ENCODE data around the gene APC. TPM values are rescaled to one million over a fixed set of nuclear protein-coding genes. Genes with fewer than 3 reads are reported as not detected.

The APC gene
- total RNA-seq, 1 donor from 2014 or later: 47.0 TPM

GRCh38 chr5:112787896-112788295, 50.2 kb downstream of the APC start:
- no peaks in the 10 kb centered on the region for H3K27me3 ChIP-seq (ENCODE audit: control insufficient read depth, insufficient read depth, low read length)
- TF ChIP-seq, protein P1, sequence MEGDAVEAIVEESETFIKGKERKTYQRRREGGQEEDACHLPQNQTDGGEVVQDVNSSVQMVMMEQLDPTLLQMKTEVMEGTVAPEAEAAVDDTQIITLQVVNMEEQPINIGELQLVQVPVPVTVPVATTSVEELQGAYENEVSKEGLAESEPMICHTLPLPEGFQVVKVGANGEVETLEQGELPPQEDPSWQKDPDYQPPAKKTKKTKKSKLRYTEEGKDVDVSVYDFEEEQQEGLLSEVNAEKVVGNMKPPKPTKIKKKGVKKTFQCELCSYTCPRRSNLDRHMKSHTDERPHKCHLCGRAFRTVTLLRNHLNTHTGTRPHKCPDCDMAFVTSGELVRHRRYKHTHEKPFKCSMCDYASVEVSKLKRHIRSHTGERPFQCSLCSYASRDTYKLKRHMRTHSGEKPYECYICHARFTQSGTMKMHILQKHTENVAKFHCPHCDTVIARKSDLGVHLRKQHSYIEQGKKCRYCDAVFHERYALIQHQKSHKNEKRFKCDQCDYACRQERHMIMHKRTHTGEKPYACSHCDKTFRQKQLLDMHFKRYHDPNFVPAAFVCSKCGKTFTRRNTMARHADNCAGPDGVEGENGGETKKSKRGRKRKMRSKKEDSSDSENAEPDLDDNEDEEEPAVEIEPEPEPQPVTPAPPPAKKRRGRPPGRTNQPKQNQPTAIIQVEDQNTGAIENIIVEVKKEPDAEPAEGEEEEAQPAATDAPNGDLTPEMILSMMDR (IDR thresholded peaks at IDR 0.05; ENCODE audit: insufficient read depth, low read length, poor library complexity, severe bottlenecking): no peak
- DNase-seq (ENCODE audit: low read depth): no peak
- no peak overlapping the region for H3K4me3 ChIP-seq (ENCODE audit: low read depth, low read length)
- H3K36me3 ChIP-seq (ENCODE audit: control insufficient read depth, insufficient read depth, low read length): no peaks in the 10 kb centered on the region

- no peak for DNase-seq (ENCODE audit: low read depth)
- TF ChIP-seq, protein P1 (IDR thresholded peaks at IDR 0.05; ENCODE audit: insufficient read depth, low read length, poor library complexity, severe bottlenecking): no peak
- no peaks in the 10 kb centered on the region for H3K27me3 ChIP-seq (ENCODE audit: control insufficient read depth, insufficient read depth, low read length)
- H3K36me3 ChIP-seq (ENCODE audit: control insufficient read depth, insufficient read depth, low read length): no peaks in the 10 kb centered on the region
- no peak overlapping the region for H3K4me3 ChIP-seq (ENCODE audit: low read depth, low read length)
These were observed 55.5 kb downstream of the APC start for GRCh38 chr5:112793201-112793600.

- Histone ChIP-seq H3K27me3 (ENCODE audit: control insufficient read depth, insufficient read depth, low read length) (no peaks in the 10 kb centered on the region), H3K4me3 (ENCODE audit: low read depth, low read length) (no peak overlapping the region), H3K36me3 (ENCODE audit: control insufficient read depth, insufficient read depth, low read length) (no peaks in the 10 kb centered on the region)
- DNase-seq (ENCODE audit: low read depth): no peak
- TF ChIP-seq, protein P1 (IDR thresholded peaks at IDR 0.05; ENCODE audit: insufficient read depth, low read length, poor library complexity, severe bottlenecking): no peak
These were observed 56.7 kb downstream of the APC start for GRCh38 chr5:112794410-112794809.

- H3K4me3 ChIP-seq (ENCODE audit: low read depth, low read length): no peak overlapping the region
- no peak for DNase-seq (ENCODE audit: low read depth)
- H3K27me3 ChIP-seq (ENCODE audit: control insufficient read depth, insufficient read depth, low read length): no peaks in the 10 kb centered on the region
- TF ChIP-seq, protein P1 (IDR thresholded peaks at IDR 0.05; ENCODE audit: insufficient read depth, low read length, poor library complexity, severe bottlenecking): no peak
- no peaks in the 10 kb centered on the region for H3K36me3 ChIP-seq (ENCODE audit: control insufficient read depth, insufficient read depth, low read length)
These were observed 57.7 kb downstream of the APC start for GRCh38 chr5:112795342-112795741.

DNA sequence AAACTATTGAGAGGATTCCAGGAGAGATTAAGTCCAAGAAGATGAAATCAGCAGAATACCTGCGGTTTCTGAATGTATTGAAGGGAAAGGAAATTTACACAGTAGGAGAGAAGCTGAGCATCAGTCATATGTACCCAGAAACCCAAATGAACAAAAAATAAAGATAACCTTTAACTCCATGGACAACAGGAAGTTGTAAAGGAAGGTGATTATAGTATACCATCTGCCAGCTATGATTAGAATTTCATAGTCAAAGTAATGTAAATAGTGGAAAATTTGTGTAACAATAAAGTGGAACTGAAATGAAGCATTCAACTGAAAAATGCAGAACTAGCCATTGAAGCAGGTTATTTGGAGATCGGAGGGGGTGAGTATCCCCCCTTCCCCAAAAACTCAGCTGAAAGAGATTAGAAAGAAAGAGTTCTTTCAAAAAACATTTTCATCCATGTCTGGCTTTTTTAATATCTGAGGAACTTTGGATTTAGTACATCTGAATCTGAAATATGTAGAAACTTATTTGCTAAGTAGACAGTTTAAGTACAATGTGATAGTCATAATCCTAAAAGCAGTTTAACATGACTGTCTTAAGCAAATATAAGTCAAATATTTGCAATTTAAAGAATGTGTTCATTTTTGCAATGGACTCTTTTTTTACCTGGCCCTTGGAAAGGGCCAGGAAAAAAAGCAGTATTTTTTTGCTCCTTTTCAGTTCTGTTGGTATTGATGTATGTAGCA, 58.4 kb downstream of the APC start:
- no peak overlapping the region for H3K4me3 ChIP-seq (ENCODE audit: low read depth, low read length)
- no peak for DNase-seq (ENCODE audit: low read depth)
- H3K27me3 ChIP-seq (ENCODE audit: control insufficient read depth, insufficient read depth, low read length): no peaks in the 10 kb centered on the region
- TF ChIP-seq, protein P1 (IDR thresholded peaks at IDR 0.05; ENCODE audit: insufficient read depth, low read length, poor library complexity, severe bottlenecking): no peak
- no peaks in the 10 kb centered on the region for H3K36me3 ChIP-seq (ENCODE audit: control insufficient read depth, insufficient read depth, low read length)

DNA sequence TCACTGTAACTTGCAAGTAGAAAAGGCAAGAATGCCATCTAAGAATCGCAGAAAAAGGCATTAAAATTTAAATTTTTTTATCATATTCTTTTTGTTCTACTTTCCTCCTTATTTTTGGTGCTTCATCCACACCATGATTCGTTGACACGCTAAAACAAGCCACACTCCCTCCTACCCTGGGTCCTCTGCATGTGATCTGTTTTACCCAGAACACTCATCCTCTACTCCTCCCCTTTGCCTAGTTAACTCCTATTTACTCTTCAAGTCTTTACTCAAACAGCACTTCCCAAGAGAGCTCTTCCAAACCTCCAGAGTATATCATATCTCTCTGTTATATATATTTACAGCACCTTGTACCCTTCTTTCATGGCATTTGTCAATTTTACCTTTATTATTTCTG, 62.0 kb downstream of the APC start:
- TF ChIP-seq, protein P1 (IDR thresholded peaks at IDR 0.05; ENCODE audit: insufficient read depth, low read length, poor library complexity, severe bottlenecking): no peak
- Histone ChIP-seq H3K36me3 (ENCODE audit: control insufficient read depth, insufficient read depth, low read length) (no peaks in the 10 kb centered on the region), H3K27me3 (ENCODE audit: control insufficient read depth, insufficient read depth, low read length) (no peaks in the 10 kb centered on the region), H3K4me3 (ENCODE audit: low read depth, low read length) (no peak overlapping the region)
- no peak for DNase-seq (ENCODE audit: low read depth)
